NCI-H2081 treated with DMSO at 0.1 percent for 48 hours (cell line): Measurements from ENCODE around the gene SLC15A3.
"Not testable (repeated sequence)": the region's sequence is repeated elsewhere in the genome, so short reads cannot be mapped to it uniquely, and the experiment has no call there.

Source experiments
- DNase-seq: peaks from one replicate; lab custom pipeline; 2025; lab: John Stamatoyannopoulos, UW

The SLC15A3 gene

DNA sequence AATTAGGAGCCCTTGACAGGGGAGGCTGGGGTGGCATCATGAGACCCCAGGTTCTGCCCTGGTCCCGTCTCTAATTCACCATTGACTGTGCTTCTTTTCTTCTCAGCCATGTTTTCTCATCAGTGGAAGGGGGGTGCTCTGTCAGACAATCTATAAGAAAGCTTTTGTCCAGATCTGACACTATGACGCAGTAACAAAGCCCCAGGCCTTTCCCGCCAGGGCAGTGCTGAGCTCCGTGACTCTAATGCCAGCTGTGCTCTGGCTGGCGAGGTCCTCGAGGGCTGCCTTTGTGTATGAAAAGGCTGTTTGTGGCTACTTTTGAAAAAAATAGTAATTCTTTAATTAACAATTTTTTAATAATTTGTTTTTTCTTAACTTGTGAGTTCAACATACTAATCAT lies 22.8 kb upstream of the SLC15A3 start:
- DNase-seq = no peak

DNA sequence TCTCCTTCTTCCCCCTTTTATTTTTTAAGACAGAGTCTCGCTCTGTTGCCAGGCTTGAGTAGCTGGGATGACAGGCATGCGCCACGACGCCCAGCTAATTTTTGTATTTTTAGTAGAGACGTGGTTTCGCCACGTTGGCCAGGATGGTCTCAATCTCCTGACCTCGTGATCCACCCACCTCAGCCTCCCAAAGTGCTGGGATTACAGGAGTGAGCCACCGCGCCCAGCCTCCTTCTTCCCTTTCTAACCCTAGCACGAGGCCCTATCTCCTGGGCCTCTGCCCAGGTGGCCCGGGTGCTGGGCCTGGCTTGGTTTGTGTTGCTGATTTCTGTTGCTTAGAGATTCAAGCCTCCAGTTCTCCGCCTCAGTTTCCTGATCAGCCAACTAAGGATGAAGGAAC lies 22.3 kb upstream of the SLC15A3 start:
- DNase-seq = not testable (repeated sequence)

DNA sequence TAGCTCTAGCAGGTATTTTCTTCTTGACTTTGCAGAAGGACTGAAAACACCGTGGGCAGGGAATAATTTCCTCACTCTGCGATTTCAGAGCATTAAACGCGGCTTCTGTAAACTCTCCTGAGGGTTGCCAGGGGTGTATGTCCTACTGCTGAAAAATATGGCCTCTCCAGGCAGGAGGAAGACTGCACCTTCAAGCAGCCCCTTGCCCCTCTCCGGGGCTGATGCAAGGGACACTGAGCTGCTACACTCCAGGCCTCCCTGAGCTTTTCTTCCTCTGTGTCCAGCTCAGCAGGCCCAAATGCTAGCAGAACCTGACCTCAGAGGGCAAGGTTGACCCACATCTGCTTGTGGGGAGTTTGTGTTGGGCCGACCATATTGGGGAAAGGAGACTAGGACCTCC lies 21.7 kb upstream of the SLC15A3 start:
- DNase-seq = no peak

DNA sequence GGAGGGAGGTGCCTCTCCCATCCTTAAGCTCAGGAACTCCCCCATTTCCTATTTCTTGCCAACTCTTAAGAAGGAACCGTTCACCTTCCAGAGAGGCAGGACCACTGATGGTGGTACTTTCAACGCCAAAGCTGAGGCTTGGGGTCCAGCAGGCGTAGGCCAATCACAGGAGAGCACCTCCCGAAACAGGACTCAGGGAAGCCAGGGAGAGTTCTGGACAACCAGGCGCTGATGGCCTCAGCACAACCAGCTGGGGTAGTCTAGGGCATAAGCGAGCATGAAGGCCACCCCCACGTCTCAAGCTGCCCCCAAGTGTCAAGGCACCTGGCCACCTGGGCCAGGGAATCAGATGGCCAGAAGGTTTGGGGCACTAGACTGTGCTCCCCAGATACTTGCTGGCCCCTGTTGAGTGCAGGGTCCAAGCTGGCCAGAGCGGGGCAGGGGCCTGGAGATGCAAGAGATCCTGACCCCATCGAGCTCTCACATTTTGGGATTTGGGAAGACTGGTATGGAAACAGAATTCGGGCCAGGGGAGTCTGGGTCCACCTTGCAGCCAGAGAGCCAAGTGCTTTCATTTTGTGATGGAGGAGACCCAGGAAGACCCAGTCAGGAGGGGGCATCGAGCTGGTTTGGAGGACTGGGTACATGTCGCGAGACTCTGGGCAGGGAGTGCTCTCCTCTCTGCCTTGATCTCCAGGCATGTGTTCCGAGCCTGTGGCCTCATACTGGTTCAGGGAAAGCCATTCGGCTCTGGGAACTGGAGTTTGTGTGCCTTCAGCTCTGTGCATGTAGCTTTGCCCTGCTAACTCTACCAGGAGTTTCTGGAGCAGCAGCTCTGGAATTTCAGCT lies 20.4 kb upstream of the SLC15A3 start:
- DNase-seq = no peak

DNA sequence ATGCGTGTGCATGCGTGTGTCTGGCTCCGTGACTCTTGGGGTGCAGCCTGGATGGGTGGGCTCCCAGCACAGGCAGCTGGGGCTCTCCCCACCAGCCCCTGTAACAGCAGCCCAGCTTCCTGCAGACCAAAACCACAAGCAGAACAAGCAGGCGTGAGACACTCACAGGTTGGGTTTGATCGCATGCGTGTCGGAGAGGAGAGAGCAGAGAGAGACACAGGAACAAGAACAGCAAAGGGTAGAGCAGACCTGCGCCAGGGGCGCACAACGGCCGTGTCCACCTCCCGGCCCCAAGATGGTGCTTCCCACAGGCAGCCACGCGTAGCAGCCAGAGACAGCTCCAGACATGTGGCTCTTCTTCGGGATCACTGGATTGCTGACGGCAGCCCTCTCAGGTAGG lies 19.5 kb upstream of the SLC15A3 start, which contains the start of gene CD6:
CD6 (plus strand) TSS at position 161 of the 400 bp plus-strand sequence; CDS start at position 347, 186 bp downstream.
- no peak for DNase-seq

DNA sequence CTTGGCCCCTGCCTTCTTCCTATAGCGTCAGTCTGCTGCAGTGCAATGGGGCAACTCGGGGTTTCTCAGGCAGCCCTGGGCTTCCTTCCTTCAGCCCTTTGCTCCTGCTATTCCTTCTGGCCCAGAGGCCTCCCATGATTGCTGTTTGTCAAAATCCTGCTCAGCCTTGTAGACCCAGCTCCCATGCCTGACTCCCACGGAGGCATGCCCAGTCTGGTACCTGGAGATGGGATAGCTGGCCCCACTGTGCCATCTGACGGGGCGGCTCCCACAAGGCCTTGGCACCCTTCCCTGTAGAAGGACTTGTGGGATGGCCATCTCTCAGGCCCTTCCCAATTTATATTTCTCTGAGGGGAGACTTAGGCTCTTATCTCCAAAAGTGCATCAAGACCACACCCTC lies 18.9 kb upstream of the SLC15A3 start:
- DNase-seq = no peak

DNA sequence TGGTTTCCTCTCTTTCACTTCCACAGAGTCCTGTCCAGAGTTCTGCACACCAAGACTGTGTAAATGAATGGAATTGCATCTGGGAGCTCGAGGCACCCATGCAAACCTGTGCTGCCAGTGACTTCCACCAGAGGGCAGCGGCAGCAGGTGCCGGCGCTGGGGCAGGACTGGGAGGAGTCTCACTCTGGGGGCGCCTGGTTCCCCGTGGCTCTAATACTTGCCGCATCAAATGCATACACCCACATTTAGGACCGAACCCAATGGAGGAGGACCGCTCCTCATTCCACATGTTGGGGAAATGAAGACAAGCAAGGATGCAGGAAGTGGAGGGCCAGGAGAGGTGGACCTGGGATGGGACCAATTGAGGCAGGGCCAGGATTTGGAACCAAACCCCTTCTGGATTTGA lies 18.4 kb upstream of the SLC15A3 start:
- no peak for DNase-seq

DNA sequence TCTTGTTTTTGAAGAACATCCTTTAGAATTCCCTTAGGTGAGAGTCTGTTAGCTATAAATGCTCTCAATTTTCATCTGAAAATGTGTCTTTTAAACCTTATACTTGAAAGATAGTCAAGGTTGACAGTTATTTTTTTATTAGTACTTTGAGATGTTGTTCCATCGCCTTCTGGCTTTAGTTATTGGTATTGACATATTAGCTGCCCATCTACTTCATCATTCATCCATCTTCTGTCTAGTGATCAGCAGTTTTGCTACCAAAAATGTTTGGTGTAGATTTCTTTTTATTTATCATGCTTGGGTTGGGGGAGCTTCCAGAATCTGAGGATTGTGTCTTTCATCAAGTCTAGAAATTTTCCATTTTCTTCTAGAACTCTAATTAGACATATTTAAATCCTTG lies 16.2 kb upstream of the SLC15A3 start:
- no peak for DNase-seq

DNA sequence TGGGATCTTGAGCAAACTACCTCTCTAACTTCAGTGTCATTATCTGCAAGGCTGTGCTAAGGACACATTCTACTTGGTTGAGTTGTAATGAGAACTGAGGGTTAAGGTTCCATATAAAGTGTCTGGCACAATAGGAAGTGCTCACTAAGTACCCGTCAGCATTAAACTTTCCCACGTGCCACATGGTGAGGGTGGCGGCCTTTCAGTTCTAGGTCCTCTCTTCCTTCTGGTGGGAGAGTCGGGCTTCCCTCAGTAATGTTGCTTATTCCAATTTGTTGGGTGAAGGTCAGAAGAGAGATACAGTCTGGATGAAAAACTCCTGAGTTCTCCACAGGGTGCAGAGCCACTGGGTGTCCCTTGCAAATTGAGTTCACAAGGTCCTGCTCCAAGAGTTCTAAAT lies 14.9 kb upstream of the SLC15A3 start:
- DNase-seq = no peak

DNA sequence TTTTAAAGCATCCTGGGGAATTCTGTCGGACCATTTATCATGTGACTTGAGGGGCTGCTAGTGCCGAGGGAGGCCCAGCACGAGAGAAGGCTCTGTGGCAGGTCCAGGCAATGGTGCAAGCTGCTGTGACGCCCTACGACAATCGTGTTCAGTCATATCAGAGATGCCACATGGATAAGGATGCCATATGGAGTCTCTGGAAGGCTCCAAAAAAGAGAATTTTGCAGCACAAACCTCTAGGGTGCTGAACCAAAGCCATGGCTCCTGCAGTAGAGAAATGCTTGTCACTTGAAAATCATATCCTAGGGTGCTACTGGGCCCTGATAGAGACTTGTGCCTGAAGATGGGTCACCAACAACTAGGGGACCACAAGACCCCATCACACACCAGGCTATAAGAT lies 12.8 kb upstream of the SLC15A3 start:
- no peak for DNase-seq

DNA sequence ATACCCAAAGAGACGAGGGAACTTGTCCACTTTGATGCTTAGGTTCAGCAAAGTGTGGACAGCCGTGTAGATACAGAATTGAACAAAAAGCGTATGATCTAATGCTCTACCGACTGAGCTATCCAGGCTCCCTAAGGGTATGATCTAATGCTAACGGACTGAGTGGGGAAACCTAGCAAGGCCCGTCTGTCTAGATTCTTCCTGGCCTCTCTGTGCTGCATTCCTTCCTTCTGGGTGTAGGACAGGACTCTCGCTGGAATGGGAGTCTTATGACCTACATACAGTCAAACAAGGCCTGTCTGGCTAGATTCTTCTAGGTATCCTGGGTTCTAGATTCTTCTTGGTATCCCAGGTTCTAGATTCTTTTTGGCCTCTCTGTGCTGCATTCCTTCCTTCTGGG lies 8.4 kb upstream of the SLC15A3 start:
- no peak for DNase-seq

DNA sequence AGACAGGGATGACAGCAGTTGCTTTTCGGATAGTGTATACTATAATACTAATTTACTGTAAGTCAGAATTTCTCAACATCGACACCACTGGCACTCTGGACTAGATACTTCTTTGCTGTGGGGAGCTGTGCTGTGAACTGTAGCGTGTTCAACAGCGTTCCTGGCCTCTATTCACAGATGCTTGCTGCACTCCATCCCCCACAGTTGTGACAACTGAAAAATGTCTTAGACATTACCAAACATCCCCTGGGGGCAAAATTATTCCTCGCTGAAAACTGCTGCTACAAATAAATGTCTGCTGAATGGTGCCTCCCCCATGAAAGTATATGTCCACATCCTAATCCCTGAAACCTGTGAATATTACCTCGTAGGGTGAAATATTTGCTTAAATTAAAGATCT lies 7.5 kb upstream of the SLC15A3 start:
- no peak for DNase-seq

DNA sequence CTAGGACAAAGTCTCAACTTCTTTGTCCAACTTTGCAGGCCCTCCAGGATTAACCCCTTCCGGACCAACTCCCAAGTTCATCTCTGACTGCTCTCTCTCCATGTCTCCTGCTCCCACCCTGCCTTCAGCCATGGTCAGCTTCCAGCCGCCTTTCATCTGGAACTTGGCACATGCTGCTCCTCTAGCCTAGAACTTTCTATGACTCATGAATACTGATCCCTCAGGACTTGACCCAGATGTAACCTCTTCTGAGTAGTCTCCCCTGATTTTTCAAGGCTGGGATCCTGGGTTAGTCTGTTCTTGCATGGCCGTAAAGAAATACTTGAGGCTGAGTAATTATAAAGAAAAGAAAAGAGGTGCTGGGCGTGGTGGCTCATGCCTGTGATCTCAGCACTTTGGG lies 5.2 kb upstream of the SLC15A3 start:
- no peak for DNase-seq

DNA sequence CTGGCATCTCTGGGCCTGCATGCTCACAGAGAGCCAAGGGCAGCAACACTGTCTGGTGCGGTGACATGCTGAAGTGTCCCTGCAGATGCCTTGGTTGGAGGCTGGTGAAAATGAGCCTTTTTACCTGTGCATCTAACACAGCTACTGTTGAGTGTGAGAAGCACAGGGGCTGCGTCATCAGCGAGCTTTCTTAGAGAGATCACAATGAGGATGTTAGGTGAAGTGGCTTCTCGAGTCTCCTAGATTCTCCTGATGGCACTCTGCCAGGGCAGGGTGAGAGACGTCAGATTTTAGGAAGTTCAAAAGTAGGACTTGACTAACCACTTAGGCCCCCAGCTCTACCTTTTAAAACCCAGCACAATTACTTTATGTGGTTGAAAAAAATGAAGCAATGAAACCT lies 3.6 kb upstream of the SLC15A3 start:
- no peak for DNase-seq

DNA sequence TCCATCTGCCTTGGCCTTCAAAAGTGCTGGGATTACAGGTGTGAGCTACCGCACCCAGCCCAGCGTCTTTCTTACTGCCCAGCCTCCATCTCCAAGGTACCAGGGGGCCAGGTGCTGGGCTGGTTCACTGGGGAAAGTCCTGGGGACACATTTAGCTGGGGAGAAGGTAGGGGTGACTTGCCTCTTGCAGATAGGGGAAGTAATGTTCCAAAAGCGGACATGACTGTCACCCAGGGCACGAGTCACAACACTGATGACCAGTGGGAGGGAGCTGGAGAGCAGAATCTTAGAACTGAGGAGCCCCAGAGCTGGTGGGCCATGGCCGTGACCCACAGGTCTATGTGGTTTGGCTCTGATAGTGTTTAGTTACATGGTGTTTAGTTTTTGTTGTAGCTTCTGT lies 2.4 kb upstream of the SLC15A3 start:
- DNase-seq = no peak

DNA sequence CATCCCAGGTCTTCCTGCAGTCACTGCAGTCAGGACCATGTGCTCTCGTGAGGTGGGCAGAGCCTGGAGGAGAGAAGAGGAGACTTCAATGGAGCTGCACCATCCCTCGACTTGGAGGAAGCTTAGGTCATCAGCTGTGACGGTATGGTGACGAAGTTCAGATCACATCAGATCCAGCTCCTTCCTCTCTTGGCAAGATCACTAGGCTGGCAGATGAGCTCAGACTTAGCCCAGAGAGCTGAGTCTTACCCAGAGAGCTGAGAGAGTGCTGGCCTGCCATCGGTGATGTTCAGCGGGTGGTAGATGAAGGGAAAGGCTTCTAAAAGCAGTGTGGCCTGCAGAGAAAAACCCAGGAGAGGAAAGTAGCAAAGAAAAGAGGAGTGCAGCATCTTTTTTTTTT lies 1.8 kb upstream of the SLC15A3 start:
- DNase-seq = no peak

DNA sequence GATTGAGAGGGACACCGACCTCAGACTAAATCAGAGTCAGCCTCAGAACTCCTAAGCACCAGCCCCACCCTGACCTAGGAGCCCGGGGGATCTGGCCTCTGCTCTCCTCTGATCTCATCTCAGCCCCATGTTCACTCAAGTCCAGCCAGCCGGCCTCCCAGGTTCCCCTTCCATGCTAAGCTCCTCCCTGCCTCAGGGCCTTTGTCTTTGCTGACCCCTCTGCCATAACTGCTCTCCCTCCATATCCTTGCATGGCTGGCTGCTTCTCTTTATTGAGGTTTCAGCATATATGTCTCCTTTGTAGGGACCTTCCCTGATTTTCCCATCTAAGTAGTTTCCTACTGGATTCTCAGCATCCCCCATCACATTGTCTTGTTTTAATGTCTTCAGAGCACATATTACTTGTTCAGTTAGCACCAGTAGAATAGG lies 780 bp upstream of the SLC15A3 start:
- no peak for DNase-seq

DNA sequence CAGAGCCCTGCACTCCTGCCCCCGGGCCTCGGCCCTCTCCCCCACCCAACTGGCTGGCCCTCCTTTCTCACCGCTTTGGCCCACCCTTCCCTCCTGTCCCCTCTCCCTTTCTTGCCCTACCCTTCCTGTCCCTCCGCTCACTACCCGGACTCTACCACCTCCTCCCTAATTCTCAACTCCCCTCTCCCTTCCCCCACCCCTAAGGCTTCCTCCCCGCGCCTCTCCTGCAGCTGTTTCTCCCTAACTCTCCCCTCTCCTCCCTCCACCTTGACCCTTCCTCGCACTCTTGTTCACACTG lies 421 bp downstream of the SLC15A3 start:
- no peak for DNase-seq

DNA sequence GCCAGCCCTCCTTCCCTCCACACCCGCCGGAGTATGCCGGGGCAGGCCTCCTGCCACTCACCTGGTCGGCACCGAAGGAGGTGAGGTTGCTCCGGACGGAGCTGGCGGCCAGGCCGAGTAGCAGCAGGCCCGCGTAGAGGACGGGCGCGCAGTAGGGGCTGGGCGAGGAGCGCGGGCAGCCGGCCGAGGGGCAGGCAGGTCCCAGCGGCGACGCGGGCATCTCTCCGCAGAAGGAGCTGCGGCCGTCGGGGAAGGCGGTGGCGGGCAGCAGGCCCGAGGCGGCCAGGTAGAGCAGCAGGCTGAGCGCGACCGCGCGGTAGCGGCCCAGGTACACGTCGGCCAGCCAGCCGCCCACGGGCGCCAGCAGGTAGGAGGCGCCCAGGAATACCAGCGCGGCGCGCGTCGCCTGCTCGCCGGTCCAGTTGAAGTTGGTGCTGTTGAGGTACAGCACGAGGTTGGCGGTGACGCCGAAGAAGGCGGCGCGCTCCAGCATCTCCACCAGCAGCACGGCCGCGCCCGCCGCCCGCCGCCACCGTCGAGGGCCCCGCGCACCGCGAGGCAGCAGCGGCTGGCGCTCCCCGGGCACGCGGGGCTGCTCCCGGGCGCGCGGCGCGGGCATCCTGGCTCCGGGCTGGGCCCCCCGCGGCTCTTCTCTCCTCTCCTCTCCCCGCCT lies 907 bp downstream of the SLC15A3 start:
- DNase-seq = no peak

DNA sequence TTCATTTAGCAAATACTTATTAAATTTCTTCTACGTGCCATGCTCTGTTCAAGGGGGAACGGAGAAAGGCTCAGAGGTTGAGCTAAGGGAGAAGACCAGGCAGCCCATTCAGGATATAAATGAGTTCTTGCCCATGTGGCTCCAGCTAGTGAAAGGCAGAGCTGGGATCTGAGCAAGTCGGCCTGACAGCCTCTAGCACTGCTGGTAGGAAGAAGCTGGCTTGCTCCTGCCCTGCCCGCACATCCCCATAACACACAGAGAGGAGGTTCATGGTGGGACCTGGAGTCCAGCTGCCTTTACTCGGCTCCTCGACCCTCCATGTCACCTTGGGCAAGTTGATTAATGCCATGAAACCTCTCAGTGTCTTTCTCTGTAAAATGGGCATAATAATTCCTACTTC lies 2.0 kb downstream of the SLC15A3 start:
- DNase-seq = no peak

DNA sequence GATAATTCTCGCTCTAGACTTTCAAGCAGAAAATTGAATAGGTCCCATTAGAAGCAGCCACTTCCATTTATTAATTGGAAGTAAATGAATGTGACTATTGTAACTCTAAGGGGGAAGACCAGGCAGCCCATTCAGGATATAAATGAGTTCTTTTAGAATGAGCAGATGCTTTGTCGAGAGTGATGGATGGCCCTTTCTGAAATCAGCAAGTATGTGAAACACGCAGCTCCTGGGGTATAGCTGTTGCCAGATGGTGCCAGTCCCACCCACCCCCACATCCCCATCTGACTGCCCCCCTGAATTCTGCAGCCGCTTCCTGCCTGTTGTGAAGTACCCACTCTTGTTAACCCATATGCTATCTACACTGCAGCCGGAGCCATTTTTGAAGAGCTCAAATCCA lies 3.7 kb downstream of the SLC15A3 start:
- DNase-seq = no peak

DNA sequence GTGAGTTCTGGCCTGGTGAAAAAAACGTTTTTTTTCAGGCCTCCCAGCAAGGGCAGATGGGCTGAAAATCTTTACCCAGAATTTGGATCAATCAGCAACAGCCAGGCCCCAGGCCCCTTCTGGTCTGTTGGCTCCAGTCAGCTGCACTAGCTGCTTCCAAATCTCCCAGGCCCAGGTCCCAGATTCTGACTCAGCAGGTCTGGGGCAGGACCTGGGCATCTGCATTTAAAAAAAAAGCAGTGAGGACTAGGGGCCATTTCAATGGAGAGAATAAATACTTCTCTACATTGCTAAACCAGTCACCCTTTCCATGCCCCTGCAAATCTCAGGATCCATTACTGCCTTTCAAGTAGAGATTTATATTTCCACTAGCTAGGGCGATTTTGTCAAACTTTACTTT lies 4.3 kb downstream of the SLC15A3 start:
- no peak for DNase-seq

DNA sequence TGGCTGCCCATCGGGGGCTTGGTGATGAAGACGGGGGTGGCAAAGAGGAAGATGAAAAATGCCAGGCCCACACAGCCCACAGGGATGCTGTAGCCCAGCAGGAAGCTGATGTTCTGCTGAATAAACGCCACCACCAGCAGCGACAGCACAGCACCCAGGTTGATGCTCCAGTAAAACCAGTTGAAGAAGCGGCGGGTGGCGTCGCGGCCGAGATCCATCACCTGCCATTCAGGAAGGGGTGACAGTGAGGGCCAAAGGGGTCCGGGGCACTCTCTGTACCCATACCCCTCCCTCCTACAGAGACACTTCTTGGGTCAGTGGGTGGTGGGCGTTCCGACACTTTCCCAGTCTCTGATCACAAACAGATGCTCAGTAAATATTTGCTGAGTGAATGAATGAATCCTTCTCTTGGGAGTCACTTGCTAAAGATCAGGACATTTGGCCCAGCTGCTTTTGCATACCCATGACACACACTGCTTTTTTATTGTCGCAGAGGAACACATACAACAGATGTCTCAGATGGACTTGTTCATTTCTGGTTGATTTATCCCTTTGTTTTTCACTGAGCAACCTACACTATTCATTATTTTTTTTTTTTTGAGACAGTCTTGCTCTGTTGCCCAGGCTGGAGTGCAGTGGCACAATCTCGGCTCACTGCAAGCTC lies 5.2 kb downstream of the SLC15A3 start:
- no peak for DNase-seq
